OCI-LY7 (cell line): Measurements from ENCODE around the gene VAT1.

Source experiments
- EZH2phosphoT487 ChIP-seq: fragments of 200-600 bp; sonication (generic); IDR thresholded peaks from 2 replicates; pipeline ENCODE4 v1.6.1; 2018; ENCODE audit warnings: low read depth, borderline replicate concordance, mild to moderate bottlenecking, mixed run types, antibody characterized with exemption, low read length, moderate library complexity, mixed read lengths
- TF ChIP-seq, protein P1 (sequence below): fragments of 200-600 bp; sonication (generic); conservative IDR thresholded peaks from 2 replicates; pipeline ENCODE4 v1.5.1; 2014; ENCODE audit warnings: mild to moderate bottlenecking, antibody characterized with exemption, low read length, moderate library complexity, mixed read lengths

- TF ChIP-seq, protein P1, sequence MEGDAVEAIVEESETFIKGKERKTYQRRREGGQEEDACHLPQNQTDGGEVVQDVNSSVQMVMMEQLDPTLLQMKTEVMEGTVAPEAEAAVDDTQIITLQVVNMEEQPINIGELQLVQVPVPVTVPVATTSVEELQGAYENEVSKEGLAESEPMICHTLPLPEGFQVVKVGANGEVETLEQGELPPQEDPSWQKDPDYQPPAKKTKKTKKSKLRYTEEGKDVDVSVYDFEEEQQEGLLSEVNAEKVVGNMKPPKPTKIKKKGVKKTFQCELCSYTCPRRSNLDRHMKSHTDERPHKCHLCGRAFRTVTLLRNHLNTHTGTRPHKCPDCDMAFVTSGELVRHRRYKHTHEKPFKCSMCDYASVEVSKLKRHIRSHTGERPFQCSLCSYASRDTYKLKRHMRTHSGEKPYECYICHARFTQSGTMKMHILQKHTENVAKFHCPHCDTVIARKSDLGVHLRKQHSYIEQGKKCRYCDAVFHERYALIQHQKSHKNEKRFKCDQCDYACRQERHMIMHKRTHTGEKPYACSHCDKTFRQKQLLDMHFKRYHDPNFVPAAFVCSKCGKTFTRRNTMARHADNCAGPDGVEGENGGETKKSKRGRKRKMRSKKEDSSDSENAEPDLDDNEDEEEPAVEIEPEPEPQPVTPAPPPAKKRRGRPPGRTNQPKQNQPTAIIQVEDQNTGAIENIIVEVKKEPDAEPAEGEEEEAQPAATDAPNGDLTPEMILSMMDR: no peak
- no peak for TF ChIP-seq EZH2phosphoT487
Measured at GRCh38 chr17:42980274-42980765, 41.9 kb downstream of the VAT1 start, which contains the start of gene RUNDC1.
